MG63 (cell line): ENCODE data around the gene PIK3C2G. TPM values are rescaled to one million over a fixed set of nuclear protein-coding genes. Genes with fewer than 3 reads are reported as not detected.

ENCODE experiments used
- DNase-seq: peaks from one replicate; pipeline ENCODE4 v3.0.0-alpha.2; 2020
- H3K27me3 ChIP-seq: fragments of 250-450 bp; sonication (Bioruptor Pico); 2 replicates; pipeline ENCODE4 v1.5.1; 2020; ENCODE audit warnings: mild to moderate bottlenecking, moderate library complexity
- H3K36me3 ChIP-seq: fragments of 250-450 bp; sonication (Bioruptor Pico); 2 replicates; pipeline ENCODE4 v1.5.1; 2020; ENCODE audit warnings: mild to moderate bottlenecking, moderate library complexity
- H3K4me3 ChIP-seq: fragments of 250-450 bp; sonication (Bioruptor Pico); 2 replicates; pipeline ENCODE4 v1.5.1; 2020; ENCODE audit warnings: mild to moderate bottlenecking, moderate library complexity
- H3K9me3 ChIP-seq: fragments of 250-450 bp; sonication (Bioruptor Pico); 2 replicates; pipeline ENCODE4 v1.5.1; 2020; ENCODE audit warnings: mild to moderate bottlenecking, moderate library complexity
- total RNA-seq: library from RNA; depleted of rRNA; stranded (reverse); fragments of >200 nt; shearing (Covaris generic); gene quantifications from 2 replicates; pipeline ENCODE4 v1.2.3, GENCODE V29; 2014; ENCODE audit warnings: low replicate concordance

Gene PIK3C2G
- total RNA-seq, 1 experiment from 2014 or later: not detected

GRCh38 chr12:18422871-18423270, 161.6 kb downstream of the PIK3C2G start:
- no peaks in the 10 kb centered on the region for H3K9me3 ChIP-seq
- no peaks in the 10 kb centered on the region for H3K27me3 ChIP-seq
- DNase-seq: no peak
- no peak overlapping the region for H3K4me3 ChIP-seq
- no peaks in the 10 kb centered on the region for H3K36me3 ChIP-seq

GRCh38 chr12:18424857-18425256, 163.5 kb downstream of the PIK3C2G start:
- no peaks in the 10 kb centered on the region for H3K36me3 ChIP-seq
- no peaks in the 10 kb centered on the region for H3K9me3 ChIP-seq
- no peak for DNase-seq
- H3K4me3 ChIP-seq: no peak overlapping the region
- no peaks in the 10 kb centered on the region for H3K27me3 ChIP-seq

GRCh38 chr12:18427520-18427919, 166.2 kb downstream of the PIK3C2G start:
- no peaks in the 10 kb centered on the region for H3K27me3 ChIP-seq
- H3K36me3 ChIP-seq: no peaks in the 10 kb centered on the region
- H3K4me3 ChIP-seq: no peak overlapping the region
- no peaks in the 10 kb centered on the region for H3K9me3 ChIP-seq
- DNase-seq: no peak

GRCh38 chr12:18428416-18428815, 167.1 kb downstream of the PIK3C2G start:
- H3K36me3 ChIP-seq: no peaks in the 10 kb centered on the region
- H3K4me3 ChIP-seq: no peak overlapping the region
- no peaks in the 10 kb centered on the region for H3K27me3 ChIP-seq
- DNase-seq: no peak
- no peaks in the 10 kb centered on the region for H3K9me3 ChIP-seq

- DNase-seq: no peak
- Histone ChIP-seq H3K36me3 (no peaks in the 10 kb centered on the region), H3K9me3 (no peaks in the 10 kb centered on the region), H3K27me3 (no peaks in the 10 kb centered on the region), H3K4me3 (no peak overlapping the region)
Observed at GRCh38 chr12:18429366-18429765, 168.0 kb downstream of the PIK3C2G start.

GRCh38 chr12:18430425-18431048, 169.2 kb downstream of the PIK3C2G start:
- H3K36me3 ChIP-seq: no peaks in the 10 kb centered on the region
- no peaks in the 10 kb centered on the region for H3K27me3 ChIP-seq
- H3K4me3 ChIP-seq: no peak overlapping the region
- no peaks in the 10 kb centered on the region; the same call in 1 of the 2 replicates for H3K9me3 ChIP-seq
- DNase-seq: peak; percentile 45

- H3K9me3 ChIP-seq: no peaks in the 10 kb centered on the region; the same call in 1 of the 2 replicates
- H3K36me3 ChIP-seq: no peaks in the 10 kb centered on the region
- no peaks in the 10 kb centered on the region for H3K27me3 ChIP-seq
- DNase-seq: no peak
- H3K4me3 ChIP-seq: no peak overlapping the region
Observed at GRCh38 chr12:18431771-18432170, 170.5 kb downstream of the PIK3C2G start.

GRCh38 chr12:18432206-18432605, 170.9 kb downstream of the PIK3C2G start:
- no peak for DNase-seq
- H3K4me3 ChIP-seq: no peak overlapping the region
- no peaks in the 10 kb centered on the region for H3K36me3 ChIP-seq
- no peaks in the 10 kb centered on the region for H3K27me3 ChIP-seq
- H3K9me3 ChIP-seq: no peaks in the 10 kb centered on the region; the same call in 1 of the 2 replicates

GRCh38 chr12:18436170-18436569, 174.9 kb downstream of the PIK3C2G start:
- Histone ChIP-seq H3K36me3 (no peaks in the 10 kb centered on the region), H3K9me3 (no peaks in the 10 kb centered on the region; the same call in 1 of the 2 replicates), H3K4me3 (no peak overlapping the region), H3K27me3 (no peaks in the 10 kb centered on the region)
- no peak for DNase-seq

GRCh38 chr12:18439541-18439940, 178.2 kb downstream of the PIK3C2G start:
- DNase-seq: no peak
- no peaks in the 10 kb centered on the region for H3K36me3 ChIP-seq
- H3K9me3 ChIP-seq: no peaks in the 10 kb centered on the region; the same call in 1 of the 2 replicates
- H3K4me3 ChIP-seq: no peak overlapping the region
- H3K27me3 ChIP-seq: no peaks in the 10 kb centered on the region

GRCh38 chr12:18443768-18444437, 182.6 kb downstream of the PIK3C2G start:
- Histone ChIP-seq H3K9me3 (no peaks in the 10 kb centered on the region), H3K4me3 (no peak overlapping the region), H3K36me3 (no peaks in the 10 kb centered on the region), H3K27me3 (no peaks in the 10 kb centered on the region)
- peak; percentile 9 for DNase-seq

GRCh38 chr12:18446061-18446644, 184.8 kb downstream of the PIK3C2G start:
- Histone ChIP-seq H3K27me3 (no peaks in the 10 kb centered on the region), H3K9me3 (no peaks in the 10 kb centered on the region), H3K36me3 (no peaks in the 10 kb centered on the region), H3K4me3 (no peak overlapping the region)
- no peak for DNase-seq

GRCh38 chr12:18454330-18454729, 193.0 kb downstream of the PIK3C2G start:
- H3K9me3 ChIP-seq: 0 out of 2 replicates have a peak, but pooled peaks cover 3% of the 10 kb centered on the region

GRCh38 chr12:18456344-18456743, 195.0 kb downstream of the PIK3C2G start:
- Histone ChIP-seq H3K36me3 (no peaks in the 10 kb centered on the region), H3K9me3 (0 out of 2 replicates have a peak, but pooled peaks cover 3% of the 10 kb centered on the region), H3K4me3 (no peak overlapping the region), H3K27me3 (no peaks in the 10 kb centered on the region)
- no peak for DNase-seq

More at GRCh38 chr12:18454330-18454729, 193.0 kb downstream of the PIK3C2G start:
- H3K4me3 ChIP-seq: no peak overlapping the region
- no peaks in the 10 kb centered on the region for H3K27me3 ChIP-seq
- DNase-seq: no peak
- H3K36me3 ChIP-seq: no peaks in the 10 kb centered on the region

- Histone ChIP-seq H3K4me3 (no peak overlapping the region), H3K9me3 (no peaks in the 10 kb centered on the region), H3K27me3 (no peaks in the 10 kb centered on the region), H3K36me3 (no peaks in the 10 kb centered on the region)
- no peak for DNase-seq
Observed at GRCh38 chr12:18457362-18457761, 196.0 kb downstream of the PIK3C2G start.

GRCh38 chr12:18461758-18462157, 200.4 kb downstream of the PIK3C2G start:
- H3K27me3 ChIP-seq: no peaks in the 10 kb centered on the region
- peak; percentile 36 for DNase-seq
- no peak overlapping the region for H3K4me3 ChIP-seq
- H3K9me3 ChIP-seq: no peaks in the 10 kb centered on the region
- H3K36me3 ChIP-seq: no peaks in the 10 kb centered on the region

GRCh38 chr12:18462442-18462841, 201.1 kb downstream of the PIK3C2G start:
- Histone ChIP-seq H3K4me3 (no peak overlapping the region), H3K9me3 (no peaks in the 10 kb centered on the region), H3K27me3 (no peaks in the 10 kb centered on the region), H3K36me3 (no peaks in the 10 kb centered on the region)
- peak; percentile 88 for DNase-seq
